Mammary epithelial cell (primary cell): ENCODE measurements around the gene GRK4.

Source experiments
- CTCF ChIP-seq, 2 donors: IDR thresholded peaks in 1 of 2; conservative IDR thresholded peaks in 1 of 2; 2 replicates each; pipeline ENCODE4 v1.5.1; 2011 to 2012; ENCODE audit warnings: inconsistent platforms in 2 of 2, low read length in 2 of 2, mild to moderate bottlenecking in 2 of 2, control low read depth in 1 of 2, low read depth in 1 of 2; ENCODE audit not compliant: insufficient read depth in 1 of 2; ENCODE audit errors: extremely low read depth in 1 of 2
- EZH2 ChIP-seq: IDR thresholded peaks from 2 replicates; pipeline ENCODE4 v1.6.1; 2012; ENCODE audit warnings: low read length, inconsistent platforms, borderline replicate concordance

- TF ChIP-seq CTCF (conservative IDR thresholded peaks at IDR 0.05 in 1 of 2, IDR thresholded peaks at IDR 0.05 in 1 of 2; ENCODE audit: extremely low read depth in 1 of 2, insufficient read depth in 1 of 2, low read depth in 1 of 2, low read length in 2 of 2) (no peak), EZH2 (no peak)
These were observed 114.4 kb downstream of the GRK4 start for GRCh38 chr4:3077796-3078195.
